ENCODE measurements around the gene CDC42SE1. TPM values are rescaled to one million over a fixed set of nuclear protein-coding genes. Genes with fewer than 3 reads are reported as not detected.

Gene CDC42SE1
- total and polyA plus RNA-seq, 9 of the 15 experiments (the other 6 are each of a cell fraction or from before 2014, with no cell fraction given), result 78.1 to 189 (median 114) TPM

GRCh38 chr1:151058692-151059091, 730 bp downstream of the CDC42SE1 start (continued):
- TF ChIP-seq ZNF609 (CRISPR knock-in tag; IDR thresholded peaks at IDR 0.05; ENCODE audit: borderline replicate concordance) (0 out of 2 replicates have a peak, but pooled peaks have one; percentile 14), ZNF263 (CRISPR knock-in tag; IDR thresholded peaks at IDR 0.05; ENCODE audit: borderline replicate concordance) (no peak), ZNF707 (CRISPR knock-in tag; conservative IDR thresholded peaks at IDR 0.05) (no peak), ZNF274 (IDR thresholded peaks at IDR 0.05; ENCODE audit: borderline replicate concordance, low read depth, low read length) (0 out of 2 replicates have a peak, but pooled peaks have one; percentile 20), KLF16 (IDR thresholded peaks at IDR 0.05) (no peak), FOXJ2 (tag; IDR thresholded peaks at IDR 0.05) (no peak), CHD2 (IDR thresholded peaks at IDR 0.05; ENCODE audit: low read depth, low read length) (no peak), PHB (CRISPR knock-in tag; IDR thresholded peaks at IDR 0.05) (no peak), PHF20 (IDR thresholded peaks at IDR 0.05; ENCODE audit: partially characterized antibody) (no peak), CGGBP1 (CRISPR knock-in tag; IDR thresholded peaks at IDR 0.05) (no peak), ETV6 (IDR thresholded peaks at IDR 0.05; ENCODE audit: borderline replicate concordance in 1 of 2, low read depth in 2 of 2, low read length in 1 of 2) (no peak), ETV6 (CRISPR knock-in tag; IDR thresholded peaks at IDR 0.05; ENCODE audit: borderline replicate concordance) (no peak), TAL1 (IDR thresholded peaks at IDR 0.05) (no peak), ZBTB5 (IDR thresholded peaks at IDR 0.05) (no peak), RHOXF2B (CRISPR knock-in tag; conservative IDR thresholded peaks at IDR 0.05) (no peak), SIX5 (IDR thresholded peaks at IDR 0.05; ENCODE audit: borderline replicate concordance in 1 of 2, insufficient read depth in 1 of 2, low read depth in 1 of 2, low read length in 2 of 2) (no peak), GTF2E2 (tag; IDR thresholded peaks at IDR 0.05) (no peak), CBX1 (IDR thresholded peaks at IDR 0.05; ENCODE audit: low read depth) (no peak), ZNF124 (CRISPR knock-in tag; IDR thresholded peaks at IDR 0.05) (no peak), GABPA (tag; conservative IDR thresholded peaks at IDR 0.05; ENCODE audit: low read depth) (no peak), GABPB1 (CRISPR knock-in tag; IDR thresholded peaks at IDR 0.05) (peak; percentile 0; the same call in 1 of the 2 replicates), ZNF12 (CRISPR knock-in tag; IDR thresholded peaks at IDR 0.05) (no peak), ZNF143 (CRISPR knock-in tag; IDR thresholded peaks at IDR 0.05) (no peak), NR2C2 (CRISPR knock-in tag; IDR thresholded peaks at IDR 0.05) (no peak), NR2C2 (tag; IDR thresholded peaks at IDR 0.05) (no peak)

All from K562 (cell line).